NCI-H1930 (cell line): ENCODE data around the gene HADHA.

Experiments used
- DNase-seq, 2 experiments: peaks; one replicate each; lab custom pipeline; 2025; lab: John Stamatoyannopoulos, UW

The HADHA gene

GRCh38 chr2:26245231-26245732 is 850 bp upstream of the HADHA start:
- no peak for DNase-seq

DNA sequence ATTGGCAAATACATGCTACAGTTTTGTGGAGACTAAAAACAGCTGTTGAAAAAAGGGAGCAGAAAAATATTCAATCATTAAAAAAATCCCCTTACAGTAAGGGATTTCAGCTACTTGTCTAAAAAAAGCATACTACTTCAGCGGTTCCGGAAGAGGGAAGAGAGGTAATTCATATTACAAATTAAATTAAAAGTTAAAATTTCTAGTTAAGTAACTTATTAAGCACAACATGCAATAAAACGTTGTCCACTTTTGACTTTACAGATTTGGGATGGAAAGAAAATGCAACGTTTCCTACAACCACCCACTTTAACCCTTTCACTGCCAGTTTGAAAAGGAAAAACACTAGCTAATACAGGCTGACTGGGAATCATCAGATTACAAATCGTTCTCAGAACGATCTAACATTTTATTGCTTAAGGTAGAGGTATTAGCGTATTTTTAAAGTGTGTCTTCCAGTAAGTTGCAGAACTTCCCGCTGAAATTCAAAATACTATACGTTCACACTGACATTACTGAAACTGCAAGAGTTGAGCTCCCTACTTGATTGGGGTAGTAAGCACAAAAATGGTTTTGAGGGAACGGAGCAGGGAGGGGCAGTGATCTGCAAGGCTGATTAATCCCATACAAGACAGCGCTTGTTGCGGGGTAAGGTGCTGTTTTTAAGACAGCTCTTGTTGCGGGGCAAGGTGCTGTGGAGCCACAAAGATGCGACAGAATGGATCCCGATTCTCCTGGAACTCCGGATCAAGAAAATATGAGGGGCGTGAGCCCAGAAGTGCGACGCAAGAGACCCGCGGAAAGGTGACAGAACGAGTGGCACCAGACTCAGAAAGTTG is 743 bp downstream of the HADHA start:
- DNase-seq: no peak

- no peak for DNase-seq
These were observed 2.5 kb downstream of the HADHA start for GRCh38 chr2:26241928-26242436.

- no peak for DNase-seq
These were observed 6.0 kb downstream of the HADHA start for GRCh38 chr2:26238311-26238958.

DNA sequence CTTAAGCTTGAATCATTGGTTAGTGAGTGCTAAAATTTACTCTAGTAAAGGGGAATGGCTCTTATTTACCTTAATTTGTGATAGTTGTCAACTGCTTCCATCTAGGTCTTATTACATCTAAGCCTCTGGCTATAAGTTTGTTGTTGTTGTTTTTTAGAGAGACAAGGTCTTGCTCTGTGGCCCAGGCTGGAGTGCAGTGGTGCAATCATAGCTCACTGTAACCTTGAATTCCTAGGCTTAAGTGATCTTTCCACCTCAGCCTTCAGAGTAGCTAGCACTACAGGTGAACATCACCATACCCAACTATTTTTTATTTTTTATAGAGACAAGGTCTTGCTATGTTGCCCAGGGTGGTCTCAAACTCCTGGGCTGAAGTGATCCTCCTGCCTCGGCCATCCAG is 6.6 kb downstream of the HADHA start:
- DNase-seq: no peak

GRCh38 chr2:26235089-26235488 is 9.3 kb downstream of the HADHA start:
- DNase-seq: no peak

GRCh38 chr2:26230806-26231205 is 13.6 kb downstream of the HADHA start:
- DNase-seq: no peak

DNA sequence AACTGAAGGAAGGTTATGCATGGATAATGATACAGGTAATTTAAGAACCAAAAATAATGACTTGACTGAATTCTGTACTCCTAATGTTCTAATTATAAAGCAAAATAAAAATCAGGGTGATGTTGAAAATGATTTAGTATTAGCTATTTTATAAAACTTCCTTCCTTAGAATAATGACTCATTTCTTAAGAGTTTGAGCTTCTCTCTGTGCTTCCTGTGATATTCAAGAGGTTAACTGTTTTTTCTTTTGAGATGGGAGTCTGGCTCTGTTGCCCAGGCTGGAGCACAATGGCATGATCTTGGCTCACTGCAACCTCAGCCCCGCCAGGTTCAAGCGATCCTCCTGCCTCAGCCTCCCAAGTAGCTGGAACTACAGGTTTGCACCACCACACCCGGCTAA is 14.8 kb downstream of the HADHA start:
- DNase-seq: no peak

DNA sequence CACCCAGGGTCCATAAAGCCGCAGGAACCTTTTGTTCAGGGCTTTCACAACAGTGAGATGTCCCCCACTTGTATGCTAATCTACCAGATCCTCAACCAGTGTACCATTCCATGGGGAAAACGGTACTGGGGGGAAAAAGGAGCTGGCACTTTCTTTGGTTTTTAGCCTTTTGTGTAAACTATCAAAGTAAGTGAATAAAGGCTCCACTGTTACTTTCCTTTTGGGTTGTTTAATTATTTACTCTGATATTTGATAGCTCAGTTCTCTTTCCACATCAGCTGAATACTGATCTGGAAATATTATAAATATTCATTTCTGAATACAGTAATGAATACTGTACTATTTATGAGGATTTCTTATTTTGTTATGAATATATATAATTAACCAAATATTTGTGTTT is 20.3 kb downstream of the HADHA start:
- no peak for DNase-seq

DNA sequence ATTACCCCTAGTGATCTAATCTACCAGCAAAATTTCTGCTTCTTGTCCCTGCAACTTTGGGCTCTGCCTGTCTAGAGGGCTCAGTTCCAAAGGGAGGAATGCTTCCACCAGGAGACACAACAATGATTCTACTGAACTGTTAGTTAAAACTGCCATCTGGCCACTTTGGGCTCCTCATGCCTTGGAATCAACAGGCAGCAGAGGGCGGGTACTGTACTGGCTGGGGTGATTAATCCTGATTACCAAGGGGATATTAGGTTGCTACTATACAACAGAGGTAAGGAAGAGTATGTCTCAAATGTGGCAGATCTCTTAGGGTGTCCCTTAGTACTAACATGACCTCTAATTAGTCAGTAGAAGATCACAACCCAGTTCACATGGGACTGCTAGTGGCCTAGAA is 21.4 kb downstream of the HADHA start:
- DNase-seq: no peak

DNA sequence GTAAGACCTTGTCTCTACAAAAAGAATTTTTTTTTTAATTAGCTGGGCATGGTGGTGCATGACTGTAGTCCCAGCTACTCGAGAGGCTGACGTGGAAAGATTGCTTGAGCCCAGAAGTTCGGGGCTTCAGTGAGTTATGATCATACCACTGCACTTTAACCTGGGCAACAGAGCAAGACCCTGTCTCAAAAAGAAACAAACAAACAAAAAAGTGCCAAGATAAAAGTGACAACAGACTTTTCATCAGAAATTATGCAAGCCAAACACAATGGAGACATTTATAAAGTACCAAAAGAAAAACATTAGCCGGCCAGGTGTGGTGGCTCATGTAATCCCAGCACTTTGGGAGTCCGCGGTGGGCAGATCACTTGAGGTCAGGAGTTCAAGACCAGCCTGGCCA is 26.7 kb downstream of the HADHA start:
- no peak for DNase-seq

DNA sequence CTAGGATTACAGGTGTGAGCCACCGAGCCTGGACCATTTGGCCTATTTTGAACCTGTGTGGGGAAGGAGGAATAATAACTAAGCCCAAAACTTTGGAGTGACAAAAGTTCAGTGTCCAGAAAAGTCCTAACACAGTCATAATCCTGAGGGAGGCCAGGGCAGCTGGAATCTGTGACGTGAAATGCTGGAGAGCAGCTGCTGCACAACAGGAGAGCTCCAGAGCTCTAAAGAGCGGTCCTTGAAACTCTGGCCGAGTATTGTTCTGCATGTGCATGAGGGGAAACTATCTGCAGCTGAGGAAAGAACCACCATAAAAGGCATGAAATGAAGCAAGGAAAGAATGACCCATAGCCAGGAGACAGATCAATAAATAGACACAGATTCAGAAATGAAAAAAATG is 27.8 kb downstream of the HADHA start:
- no peak for DNase-seq

DNA sequence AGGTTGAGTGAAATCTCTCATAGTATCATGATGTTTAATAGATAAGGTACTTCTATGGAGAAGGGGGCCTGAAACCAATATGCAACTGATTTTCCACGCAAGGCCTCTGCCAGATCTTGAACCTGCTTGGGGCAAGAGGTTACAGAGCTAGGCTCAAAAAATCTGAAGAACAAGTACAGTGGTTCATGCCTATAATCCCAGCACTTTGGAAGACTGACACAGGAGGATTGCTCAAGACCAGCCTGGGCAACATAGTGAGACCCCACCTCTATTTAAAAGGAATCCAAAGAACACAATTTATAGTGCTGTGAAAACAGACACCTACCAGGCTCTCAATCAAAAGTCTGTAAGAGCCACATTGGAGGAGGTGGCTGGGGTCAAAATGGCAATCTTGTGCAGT is 28.6 kb downstream of the HADHA start:
- no peak for DNase-seq

DNA sequence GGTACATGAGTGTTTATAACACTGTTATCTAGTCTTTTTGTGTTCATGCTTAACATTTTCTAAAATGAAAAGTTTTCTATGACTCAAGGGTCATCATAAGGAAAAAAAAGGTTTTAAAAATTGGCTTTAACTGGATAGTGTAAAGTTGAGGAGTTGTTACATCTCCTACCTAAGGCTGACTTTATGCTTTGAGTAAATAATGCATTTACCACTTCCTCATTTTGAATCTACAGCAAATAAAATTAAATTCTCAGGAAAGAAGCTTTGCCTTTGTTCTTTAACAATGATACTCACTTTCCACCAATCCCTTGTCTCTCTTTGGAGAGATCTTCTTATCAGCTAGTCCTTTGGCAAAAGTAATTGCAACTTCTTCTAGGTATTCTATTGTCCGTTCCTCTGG is 29.7 kb downstream of the HADHA start:
- no peak for DNase-seq

- no peak for DNase-seq
These were observed 32.4 kb downstream of the HADHA start for GRCh38 chr2:26212011-26212410.

- DNase-seq: no peak
These were observed 40.5 kb downstream of the HADHA start for GRCh38 chr2:26203906-26204305.

DNA sequence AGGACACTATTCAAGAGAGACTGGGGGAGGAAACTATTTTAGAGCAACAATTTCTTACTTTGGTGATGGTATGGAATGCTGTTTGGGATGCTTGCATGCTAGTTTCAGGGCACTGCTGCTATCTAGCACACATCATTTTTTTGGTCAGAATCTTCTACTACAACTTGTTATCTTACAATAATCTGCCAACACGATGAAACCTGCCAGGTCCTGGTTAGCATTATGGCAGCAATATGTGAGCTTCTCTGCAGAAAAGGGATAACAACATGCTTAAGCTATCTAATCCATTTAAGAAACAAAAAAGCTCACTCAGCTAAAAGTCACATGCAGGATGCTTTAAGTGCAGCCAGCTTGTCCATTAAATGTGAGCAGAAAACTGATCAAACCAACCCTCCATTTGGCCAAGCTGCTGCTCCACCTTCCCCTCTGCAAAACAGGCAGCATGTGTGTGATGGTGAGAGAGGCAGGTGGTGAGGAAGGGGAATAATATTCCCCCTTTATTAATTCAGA is 41.4 kb downstream of the HADHA start:
- DNase-seq: no peak

DNA sequence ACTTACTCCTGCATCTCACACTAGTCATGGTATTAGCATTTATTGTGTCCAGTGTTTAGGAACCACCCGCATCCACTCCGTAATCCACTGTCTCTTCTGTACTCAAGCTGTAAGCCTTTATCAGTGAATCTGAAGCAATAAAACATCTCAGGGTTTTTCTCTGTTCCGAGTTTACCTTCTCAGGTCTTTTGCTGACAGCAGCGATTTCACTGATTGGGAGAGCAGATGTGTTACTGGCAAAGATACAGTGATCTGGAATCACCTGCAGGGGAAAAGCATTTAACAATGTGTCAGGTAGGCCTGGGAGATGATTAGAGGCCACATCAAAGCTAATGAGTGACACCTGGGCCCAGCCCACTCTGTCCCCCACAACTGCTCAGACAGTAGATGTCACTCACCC is 46.9 kb downstream of the HADHA start:
- DNase-seq: no peak

GRCh38 chr2:26196683-26197418 is 47.6 kb downstream of the HADHA start:
- no peak for DNase-seq

DNA sequence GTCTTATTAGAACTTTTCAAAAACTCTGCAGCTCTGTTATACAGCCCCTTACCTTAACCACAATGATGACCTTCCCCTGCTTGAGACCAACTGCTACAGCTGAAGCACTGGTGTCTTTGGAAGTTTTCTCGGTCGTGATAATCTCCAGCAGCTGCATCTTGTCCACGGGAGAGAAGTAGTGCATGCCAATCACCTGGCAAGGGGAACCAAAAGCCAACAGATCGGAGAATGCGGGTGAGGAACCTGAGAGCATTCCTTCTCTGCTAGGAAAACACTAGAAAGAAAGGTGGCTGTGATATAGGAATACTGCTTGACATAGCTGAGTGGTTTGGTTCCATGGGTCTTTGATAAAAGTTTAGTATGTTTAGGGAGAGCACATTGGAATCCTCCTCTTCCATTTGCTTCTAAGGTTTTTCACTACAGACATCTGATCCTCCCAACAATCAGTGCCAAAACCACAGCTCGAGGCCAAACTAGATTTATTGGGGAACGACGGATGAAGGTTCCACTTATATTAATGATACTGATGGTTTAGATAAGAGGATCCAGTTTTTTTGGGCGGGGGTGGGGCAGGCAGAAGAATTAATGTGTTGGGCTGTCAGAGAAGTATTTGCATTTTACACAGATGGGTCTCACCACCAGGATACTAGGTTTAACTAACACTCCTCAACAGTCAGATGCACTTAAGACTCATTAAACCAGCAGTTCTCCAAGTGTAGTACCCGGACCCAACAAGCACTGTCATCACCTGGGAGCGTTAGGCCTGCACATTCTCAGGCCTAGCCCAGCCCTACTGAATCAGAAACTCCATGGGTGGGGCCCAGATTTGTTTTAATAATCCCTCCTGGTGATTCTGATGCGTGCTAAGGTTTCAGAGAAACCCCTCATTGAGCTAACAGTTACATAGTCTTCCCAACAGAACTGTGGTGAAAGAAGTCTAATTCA is 49.1 kb downstream of the HADHA start:
- DNase-seq: no peak

DNA sequence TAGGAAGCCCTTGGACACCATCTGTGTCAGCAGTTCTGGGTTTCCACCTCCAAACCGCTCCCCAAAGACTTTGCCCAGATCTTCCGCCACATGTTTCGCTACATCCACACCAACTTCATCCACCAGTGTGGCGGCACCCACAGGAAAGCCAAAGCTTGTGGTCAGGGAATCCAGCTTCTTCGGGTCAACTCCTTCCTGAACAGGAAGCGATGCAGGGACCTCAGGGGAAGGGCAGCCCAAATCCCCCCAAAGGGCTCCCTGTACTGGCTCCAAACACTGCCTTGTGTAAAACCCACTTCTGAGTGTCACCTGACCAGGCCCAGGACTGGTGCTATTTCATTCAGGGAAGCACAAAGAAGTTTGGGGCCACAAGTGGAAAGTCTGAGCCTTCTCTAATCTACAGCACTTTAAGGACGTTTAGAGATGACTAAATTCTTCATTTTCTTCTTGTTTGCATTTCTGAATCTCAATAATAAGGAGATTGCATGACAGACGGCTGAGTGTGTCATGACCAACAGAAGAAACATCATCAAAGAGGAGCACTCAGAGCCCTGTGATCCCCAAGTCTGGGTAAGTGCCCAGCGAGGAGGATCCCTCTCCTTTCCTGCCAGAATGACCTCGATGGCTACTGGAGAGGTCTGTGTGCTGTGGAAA is 50.7 kb downstream of the HADHA start:
- no peak for DNase-seq
